ENCODE measurements around the gene ERN2.

The ERN2 gene

DNA sequence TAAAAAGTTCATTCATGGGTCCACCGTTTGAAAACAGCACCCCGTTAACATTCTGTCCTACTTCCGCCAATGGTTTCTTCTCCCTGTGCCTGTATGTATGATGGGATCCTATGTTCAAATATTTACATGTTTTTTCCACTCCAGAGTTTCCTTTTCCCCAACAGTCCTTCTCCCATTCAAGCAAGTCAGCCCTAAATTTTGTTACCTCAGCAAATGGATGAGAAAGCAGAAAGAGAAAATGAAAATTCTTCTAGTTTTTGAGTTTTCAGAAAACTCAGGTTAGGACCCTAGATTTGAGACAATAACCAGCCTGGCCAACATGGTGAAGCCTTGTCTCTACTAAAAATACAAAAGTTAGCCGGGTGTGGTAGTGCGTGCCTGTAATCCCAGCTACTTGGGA, 3.5 kb upstream of the ERN2 start:
- DNase-seq = no peak

DNA sequence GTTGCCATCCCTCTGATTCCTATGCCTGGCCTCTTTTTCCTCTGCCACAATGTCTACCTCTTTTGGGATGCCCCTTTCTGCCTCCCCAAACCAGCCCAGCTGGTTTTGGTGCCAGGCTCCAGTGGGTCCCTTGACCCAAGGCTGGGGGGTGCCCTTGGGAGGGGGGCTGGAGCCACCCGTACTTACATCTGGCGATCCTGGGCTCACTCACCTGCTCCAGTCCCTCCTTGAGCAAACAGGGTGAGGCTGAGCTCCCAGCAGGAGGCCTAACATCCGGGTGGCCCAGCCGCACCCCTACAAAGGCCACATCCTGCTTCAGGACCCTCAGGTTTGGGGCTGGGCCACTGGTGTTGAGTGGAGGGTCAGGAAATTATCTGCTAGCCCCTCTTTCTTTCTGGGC, 1.2 kb downstream of the ERN2 start:
- DNase-seq = no peak

DNA sequence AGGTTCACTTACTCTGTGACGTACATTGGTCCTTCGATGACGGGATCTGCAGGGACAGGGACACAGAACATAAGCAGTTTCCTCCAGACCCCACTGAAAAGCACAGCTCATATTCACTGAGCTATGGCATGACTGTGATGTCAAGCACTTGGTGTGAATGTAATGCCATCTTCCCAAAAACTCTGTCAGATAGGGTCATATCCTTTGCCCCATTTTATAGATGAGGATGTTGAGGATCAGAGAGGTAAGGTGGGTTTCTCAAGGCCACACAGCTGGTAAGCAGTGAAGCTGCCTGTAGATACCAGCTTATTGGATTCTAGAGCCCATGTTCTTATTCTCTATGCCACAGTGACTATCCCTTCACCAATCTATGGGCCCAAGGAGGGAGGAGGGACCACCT, 2.5 kb downstream of the ERN2 start:
- no peak for DNase-seq

DNA sequence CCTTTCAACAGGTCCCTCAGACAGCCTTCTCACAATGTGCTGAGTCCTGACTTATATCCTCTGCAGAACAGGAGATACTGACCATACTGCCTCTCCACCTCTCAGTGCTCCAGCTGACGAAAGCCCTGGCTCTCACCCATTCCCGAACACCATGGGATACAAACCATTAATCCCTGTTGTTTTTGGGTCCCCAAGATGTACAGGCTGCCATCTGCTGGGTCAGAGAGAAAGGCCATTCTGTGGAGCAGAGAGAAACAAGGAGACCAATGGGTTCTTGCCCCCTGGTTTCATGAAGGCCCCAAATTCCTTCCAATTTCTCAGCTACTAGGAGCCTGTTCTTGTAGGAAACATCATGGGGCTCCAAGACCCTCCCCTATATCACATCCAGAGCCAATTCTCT, 3.0 kb downstream of the ERN2 start:
- DNase-seq = no peak

DNA sequence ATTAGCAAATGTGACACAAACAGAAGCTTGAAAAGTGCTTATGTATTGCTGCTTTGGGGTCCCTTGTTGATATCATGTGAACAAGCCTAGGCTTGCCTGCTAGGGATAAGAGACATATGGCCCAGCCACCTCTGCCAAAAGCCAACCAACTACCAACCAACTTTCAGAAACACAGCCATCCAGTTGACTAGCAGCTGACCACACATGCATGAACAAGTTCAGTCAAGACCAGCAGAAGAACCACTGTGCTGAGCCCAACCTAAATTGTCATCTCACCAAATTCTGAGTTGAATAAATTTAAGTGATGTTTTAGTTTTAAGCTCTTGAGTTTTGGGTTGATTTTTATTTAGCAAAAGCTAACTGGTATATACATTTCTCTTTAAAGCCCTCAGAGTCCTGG, 3.5 kb downstream of the ERN2 start:
- no peak for DNase-seq

DNA sequence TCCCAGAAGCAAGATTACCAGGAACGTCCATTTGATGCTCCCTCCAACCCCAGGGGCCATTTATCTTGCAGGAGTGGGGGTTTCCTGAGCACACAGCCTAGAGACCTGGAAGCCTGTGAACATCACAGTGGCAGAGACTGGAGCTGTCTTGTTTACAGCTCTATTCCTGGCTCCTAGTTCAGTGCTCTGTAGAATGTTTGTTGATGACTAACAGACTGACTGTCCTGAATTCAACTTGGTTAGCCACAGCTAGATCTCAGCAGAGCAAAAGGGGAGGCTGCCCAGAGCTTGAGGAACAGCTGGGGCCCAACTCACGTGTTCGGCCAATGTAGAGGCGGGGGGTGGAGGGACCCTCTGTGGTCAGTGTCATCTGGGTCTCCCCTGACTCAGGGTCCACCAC, 6.6 kb downstream of the ERN2 start:
- no peak for DNase-seq

DNA sequence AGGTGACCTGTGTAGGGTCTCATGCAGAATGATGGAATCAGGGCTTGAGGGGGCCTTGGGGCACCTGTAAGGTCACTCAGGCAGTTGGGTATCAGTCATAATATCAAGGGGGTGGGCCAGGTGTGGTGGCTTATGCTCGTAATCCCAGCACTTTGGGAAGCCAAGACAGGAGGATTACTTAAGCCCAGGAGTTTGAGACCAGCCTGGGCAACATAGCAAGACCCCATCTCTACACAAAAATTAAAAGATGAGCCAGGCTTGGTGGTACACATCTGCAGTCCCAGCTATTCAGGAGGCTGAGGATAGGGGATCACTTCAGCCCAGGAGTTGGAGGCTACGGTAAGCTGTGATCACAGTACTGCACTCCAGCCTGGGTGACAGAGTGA, 7.5 kb downstream of the ERN2 start:
- DNase-seq = no peak

DNA sequence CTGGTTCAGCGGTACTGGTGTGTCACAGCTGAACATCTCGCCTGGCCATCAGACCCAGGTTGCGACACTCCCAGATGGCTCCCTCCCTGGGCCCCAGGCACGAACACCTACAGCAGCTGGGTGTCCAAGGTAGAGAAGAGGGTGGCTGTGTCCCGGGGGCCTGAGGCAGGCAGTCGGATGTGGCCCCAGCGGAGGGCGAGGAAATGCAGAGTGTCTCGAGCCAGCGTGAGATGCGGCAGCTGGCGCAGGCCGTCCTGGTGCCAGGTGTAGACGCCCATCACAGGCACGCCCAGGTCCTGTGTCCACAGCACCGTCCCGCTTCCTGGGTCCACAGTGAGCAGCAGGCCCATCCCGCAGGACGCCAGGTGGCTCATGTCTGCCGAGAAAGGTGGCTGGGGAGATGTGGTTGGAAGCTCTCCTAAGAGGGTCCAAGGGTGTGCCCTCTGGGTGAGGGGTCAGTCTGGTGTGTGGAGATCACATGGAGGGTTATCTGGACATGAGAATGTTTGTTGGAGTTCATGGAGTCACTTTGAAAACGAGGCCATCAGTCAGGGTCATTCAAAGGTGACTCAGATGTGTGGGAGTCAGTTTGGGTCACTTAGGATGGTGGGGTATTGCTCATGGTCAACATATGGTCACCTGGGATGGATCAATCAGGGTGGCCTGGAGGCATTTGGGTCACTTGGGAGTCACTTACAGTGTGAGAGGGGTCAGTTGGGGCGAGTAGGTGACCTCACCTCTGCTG, 8.1 kb downstream of the ERN2 start:
- DNase-seq = no peak

DNA sequence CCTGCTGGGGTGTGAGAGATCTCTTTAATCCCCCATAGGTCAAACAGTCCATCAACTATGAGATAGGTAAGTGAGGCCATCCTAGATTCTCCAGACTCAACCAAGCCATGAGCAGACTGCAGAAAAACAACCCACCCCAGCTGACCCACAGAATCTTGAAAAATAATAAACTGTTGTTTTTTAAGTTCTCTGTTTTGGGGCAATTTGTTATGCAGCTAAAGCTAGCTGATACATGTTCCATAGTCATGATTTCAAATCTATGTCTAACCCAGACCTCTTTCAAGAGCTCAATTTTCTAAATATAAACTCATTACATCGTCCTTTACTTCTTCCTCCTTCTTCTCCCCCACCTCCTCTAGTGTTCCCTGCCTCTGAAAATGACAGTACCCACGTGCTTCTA, 10.1 kb downstream of the ERN2 start:
- no peak for DNase-seq

DNA sequence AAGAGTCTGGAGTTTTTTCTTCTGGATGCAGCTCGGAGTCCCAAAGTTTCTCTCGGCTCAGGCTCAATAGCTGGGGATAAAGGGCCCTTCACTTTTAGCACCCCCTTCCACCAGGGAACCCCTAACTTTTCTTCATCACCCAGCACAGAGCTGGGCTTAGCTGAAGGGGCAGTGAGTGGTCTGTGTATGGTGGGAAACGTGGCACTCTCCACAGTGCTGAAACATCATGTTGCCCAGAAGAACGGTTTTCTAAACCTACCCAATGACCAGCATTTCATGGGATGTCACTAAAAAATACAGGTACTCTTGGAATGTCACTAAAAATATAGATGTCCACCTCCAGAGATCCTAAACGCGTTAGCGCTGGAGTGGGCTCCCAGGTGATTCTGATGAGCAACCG, 12.0 kb downstream of the ERN2 start:
- DNase-seq = no peak

DNA sequence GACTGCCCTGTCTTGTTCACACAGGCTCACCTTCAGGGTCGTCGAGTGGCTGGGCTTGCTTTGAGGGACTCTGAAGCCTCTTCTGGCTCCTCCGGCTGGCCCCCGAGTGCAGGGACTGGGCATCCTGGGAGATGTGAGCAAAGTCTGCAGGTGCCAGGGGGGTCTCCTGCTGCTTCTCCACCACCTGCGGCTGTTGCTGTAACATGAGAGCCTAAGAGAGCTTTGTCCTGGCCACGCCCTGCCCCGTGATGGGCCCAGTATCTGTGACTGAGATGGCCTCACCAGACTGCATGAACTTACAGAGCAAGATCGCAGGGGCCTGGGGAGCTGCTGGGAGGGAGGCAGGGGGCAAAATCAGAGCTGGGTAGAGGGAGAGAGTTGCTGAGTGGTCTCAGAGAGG, 12.5 kb downstream of the ERN2 start:
- no peak for DNase-seq

DNA sequence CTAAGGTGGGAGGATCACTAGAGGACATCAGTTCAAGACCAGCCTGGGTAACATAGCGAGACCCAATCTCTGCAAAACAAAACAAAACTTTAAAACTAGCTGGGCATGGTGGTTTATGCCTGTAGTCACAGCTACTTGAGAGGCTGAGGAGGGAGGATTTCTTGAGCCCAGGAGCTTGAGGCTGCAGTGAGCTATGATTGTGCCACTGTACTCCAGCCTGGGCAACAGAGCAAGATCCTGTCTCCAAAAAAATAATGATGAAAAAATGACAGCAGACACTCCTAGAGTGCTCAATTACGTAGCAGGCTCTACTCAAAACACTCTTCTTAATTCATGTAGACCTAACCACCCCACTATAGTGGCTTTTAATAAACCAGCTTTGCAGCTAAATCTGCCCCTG, 12.9 kb downstream of the ERN2 start:
- no peak for DNase-seq

DNA sequence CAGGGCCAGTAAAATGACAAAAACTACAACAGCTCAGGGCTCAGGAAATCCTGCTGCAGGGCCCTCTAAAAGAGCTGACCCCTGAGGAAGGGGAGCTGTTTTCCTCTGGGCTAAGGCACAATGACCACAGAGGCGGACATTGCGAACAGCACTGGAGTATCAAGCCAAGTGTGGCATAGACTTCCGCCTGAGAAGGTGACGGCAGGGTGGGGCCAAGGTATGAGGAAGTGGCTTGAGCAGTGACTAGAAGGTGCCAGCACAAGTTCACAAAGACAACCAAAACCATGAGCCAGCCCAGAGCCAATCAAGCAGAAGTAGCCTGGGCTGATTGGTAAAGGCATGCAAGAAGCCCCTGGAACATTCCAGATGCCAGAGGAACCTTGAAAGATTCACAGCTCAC, 13.9 kb downstream of the ERN2 start:
- DNase-seq = no peak

DNA sequence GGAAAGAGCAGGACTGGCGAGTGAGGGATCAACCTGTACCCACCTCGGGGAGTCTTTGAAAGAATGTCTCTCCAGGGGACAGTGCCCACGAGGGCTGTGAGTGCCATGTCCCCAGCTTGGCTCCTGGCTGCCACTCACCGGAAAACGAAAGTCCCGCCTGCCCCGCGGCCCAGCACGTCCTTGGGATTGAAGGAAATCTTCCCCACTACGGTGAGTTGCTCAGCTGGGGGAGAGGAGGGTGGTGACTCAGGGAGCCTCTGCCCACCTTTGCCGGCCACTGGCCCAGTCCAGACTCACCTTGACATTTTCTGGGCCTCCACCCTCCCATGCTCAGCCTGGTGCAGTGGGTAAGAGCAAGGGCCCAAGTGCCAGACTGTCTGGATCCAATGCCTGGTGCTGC, 17.3 kb downstream of the ERN2 start:
- no peak for DNase-seq

DNA sequence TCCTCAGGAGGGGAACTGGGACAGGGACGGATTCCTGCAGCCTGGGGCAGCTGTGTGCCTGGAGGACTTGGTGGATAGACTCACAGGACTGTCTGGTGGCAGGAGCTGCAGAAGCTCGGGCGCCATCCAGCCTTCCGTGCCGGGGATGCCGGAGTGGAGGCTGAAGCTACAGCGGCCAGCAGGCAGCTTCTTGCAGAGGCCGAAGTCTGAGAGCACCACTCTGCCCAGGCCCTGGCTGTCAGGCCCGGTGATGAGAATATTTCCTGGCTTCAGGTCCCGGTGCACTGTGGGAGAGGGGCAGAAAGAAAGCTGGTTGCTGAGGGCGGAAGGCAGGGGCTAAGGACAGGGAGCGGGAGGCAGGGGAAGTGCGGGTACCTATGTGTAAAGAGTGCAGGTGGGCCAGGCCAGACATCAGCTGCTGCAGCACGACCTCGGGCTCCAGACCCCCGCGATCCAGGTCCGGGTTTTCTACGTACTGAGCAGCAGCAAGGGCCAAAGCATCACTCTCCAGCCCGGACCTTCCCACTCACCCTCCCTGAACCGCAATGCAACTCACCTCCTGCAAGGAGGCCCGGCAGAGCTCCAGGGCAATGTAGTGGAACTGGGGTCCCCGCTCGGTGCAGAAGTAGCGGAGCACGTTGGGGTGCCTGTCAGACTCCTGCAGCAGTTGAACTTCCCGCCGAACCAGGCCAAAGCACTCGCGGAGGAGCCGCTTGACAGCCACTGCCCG, 18.2 kb downstream of the ERN2 start:
- no peak for DNase-seq

DNA sequence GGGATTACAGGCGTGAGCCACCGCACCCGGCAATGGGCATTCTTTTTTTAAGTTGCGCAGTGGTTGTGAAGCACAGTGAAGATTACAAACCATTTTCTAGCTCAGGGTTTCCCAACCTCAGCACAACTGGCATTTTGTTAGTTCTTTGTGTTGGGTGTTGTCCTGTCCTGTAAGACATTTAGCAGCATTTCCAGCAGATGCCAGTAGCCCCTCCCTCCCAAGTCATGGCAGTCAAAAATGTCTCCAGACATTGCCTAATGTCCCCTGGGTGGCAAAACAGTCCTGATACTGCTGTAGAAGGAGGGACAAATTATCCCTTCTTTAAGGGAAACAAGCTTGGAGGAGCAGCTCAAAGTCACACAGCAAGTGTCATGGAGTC, 18.8 kb downstream of the ERN2 start:
- no peak for DNase-seq

DNA sequence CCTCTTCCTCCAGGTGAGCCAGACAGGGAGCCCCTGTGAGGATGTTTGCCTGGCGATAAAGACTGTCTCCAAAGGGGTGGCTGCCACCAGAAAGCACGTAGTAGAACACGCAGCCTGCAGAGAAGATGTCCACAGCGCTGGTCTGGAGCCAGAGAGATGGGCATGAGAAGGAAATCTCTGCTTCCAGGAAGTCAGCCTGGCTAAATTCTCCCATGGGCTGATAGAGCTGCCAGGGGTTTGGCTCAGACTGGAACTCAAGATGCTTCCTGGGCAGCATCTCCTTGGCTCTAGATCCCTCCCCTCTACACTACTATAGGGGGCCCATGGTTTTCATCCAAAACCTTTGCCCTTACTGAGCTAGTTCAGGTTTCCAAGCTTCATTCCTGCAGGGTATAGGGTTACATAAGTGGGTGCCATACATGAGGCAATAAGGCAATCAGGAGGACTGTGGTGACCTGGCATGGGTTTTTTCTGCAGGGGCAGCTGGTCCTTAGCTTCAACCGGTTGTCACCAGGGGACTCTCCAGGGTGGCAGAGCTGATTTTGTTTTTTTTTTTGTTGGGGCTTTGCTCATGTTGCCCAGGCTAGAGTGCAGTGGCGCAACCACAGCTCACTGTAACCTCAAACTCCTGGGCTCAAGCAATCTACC, 20.7 kb downstream of the ERN2 start:
- DNase-seq = no peak

DNA sequence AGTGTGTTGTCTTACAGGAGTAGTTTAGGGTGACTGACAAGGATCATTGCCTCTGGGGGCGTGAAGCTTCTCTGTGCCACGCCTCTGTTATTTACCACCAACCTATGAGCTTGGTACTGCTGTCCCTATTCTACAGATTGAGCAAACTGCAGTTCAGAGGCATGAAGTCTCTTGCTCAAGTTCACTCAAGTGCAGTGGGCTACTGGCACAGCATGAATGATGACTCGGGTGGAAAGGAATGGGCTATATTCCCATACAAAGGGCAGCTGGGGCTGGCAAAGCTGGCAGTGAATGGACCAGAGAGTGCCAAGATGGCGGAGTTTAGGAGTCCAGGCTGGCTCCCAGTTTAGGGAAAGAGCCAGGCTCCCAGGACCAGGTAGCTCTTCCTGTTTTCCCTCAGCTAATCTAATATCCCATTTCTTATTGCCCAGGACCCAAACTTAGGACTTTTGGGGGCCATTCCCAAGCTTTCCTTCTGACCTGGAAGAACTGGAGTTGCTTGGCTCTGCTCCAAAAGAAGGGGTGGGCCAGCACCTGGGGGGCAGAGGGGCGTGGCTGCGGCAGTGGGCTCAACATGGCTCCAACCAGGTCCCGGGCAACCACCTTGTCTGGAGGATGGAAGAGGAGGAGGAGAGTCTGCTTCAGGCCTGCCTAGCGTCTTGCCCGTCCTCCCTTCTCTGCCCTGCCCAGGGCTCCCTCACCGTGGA, 21.4 kb downstream of the ERN2 start:
- no peak for DNase-seq

DNA sequence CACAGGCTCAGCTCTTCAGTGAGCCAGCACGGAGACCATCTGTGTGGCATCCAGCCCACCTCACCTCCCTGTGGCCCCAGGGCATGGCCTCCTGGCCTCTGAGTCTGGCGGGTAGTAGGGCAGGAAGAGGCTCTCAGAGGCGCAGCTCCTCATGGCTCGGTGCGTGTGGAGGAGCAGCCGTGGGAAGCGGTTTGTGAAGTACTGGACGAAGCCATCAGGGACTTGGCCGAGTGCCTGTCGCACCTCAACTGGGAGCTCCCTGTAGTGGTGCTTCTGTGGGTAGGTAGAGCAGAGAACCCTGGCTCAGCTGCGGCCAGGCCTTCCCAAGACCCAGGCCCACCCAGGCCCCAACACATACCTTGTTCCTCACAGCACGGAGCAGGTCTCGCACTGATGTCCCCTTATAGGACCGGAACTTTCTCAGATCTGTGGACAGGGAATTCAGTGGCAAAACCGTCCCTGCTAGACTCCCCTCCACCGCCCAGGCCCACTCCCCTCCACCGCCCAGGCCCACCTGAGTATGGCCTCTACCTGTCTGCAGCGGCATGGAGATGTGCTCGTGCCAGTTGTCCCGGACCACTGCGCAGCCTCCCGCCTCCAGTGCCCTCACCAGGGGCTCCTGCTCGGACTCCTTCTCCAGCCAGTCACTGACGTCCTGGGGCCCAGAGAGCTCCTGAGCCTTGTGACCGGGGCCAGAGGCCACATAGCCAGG, 22.1 kb downstream of the ERN2 start:
- no peak for DNase-seq

DNA sequence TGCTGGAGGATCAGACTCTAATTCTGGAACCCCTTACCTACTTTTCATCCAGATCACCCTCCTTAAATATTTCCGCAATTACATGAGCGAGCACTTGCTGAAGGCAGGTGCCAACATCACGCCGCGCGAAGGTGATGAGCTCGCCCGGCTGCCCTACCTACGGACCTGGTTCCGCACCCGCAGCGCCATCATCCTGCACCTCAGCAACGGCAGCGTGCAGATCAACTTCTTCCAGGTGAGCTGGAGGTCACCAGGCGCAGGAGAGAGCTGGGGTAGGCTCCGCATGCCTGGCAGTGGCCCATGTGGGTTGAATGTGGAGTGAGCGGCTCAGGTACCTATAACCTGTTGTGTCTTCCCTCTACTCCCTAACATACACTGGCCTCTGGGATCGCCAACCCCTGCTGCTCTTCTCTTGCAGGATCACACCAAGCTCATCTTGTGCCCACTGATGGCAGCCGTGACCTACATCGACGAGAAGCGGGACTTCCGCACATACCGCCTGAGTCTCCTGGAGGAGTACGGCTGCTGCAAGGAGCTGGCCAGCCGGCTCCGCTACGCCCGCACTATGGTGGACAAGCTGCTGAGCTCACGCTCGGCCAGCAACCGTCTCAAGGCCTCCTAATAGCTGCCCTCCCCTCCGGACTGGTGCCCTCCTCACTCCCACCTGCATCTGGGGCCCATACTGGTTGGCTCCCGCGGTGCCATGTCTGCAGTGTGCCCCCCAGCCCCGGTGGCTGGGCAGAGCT, 23.4 kb downstream of the ERN2 start:
- DNase-seq = no peak

DNA sequence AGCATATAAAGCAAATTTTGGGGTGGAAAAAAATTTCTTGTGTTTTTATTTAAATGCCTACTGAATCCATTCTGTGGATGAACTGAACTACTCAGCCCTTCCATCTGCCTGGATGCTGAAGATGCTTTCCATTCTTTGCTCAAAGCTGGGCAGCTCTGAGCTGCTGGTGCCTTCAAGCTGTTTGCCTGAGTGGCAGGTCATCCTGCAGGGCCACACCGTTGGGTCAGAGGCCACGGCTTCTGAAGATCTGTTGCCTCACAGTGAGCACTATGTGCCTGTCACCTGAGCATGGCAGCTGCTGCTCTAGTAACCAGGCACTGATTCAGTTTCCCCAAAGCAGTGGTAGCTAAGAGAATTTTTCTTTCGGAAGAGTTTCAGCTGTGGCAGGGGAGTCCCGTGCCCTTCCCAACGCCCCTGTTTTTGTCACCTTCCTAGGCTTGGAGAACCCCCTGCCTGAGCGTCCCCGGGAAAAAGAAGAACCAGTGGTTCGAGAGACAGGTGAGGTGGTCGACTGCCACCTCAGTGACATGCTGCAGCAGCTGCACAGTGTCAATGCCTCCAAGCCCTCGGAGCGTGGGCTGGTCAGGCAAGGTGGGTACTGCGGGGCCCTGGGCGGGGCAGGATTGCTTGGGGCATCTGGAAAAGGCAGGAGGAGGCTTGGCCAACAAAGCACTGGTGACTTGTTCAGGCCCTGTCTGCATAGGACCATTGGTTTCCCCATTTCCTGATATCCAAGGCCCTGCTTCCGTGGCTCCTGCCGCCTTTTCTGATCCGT, 25.8 kb downstream of the ERN2 start:
- no peak for DNase-seq

DNA sequence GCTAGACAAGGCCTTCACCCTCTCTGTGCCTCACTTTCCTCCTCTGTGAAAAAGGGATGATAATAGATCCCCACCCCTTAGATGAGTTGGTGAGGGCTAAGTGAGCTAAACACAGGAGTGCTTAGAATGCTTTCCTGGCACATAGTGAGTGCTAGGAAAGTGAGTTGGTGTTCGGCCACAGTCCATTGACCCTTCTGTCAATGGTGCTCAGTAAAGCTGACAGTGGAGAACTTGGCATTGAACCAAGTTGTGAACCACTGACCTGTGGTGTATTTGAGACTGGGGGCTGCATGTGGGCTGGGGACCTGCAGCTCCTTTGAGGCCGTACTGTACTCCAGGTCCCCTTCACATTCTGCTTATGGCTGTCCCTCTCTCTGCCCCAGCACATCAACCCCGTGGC, 29.5 kb downstream of the ERN2 start:
- no peak for DNase-seq
